Keratinocyte (primary cell): ENCODE results near the gene ACVR1. TPM values are rescaled to one million over a fixed set of nuclear protein-coding genes. Genes with fewer than 3 reads are reported as not detected.

ENCODE experiments used
- DNase-seq: peaks from one replicate; pipeline ENCODE4 v3.0.0-alpha.2; 2011; ENCODE audit warnings: low read depth, missing footprints, low spot score
- FAIRE-seq: peaks from 2 replicates; lab custom pipeline; 2011; peaks lifted over from hg19 to GRCh38; lab: Jason Lieb, UNC
- H2AFZ ChIP-seq: 2 replicates; pipeline ENCODE4 v1.6.0; 2012; ENCODE audit warnings: low read length, control low read depth, inconsistent platforms; ENCODE audit not compliant: control insufficient read depth
- H3K27ac ChIP-seq: 2 replicates; pipeline ENCODE4 v1.5.1; 2011; ENCODE audit warnings: low read length; ENCODE audit not compliant: control insufficient read depth, insufficient read depth
- H3K27me3 ChIP-seq: 3 replicates; pipeline ENCODE4 v1.6.0; 2011; ENCODE audit warnings: low read length; ENCODE audit not compliant: control insufficient read depth, insufficient read depth; ENCODE audit errors: extremely low read depth
- H3K36me3 ChIP-seq, 2 experiments: 2 replicates in 1 of 2; 3 replicates in 1 of 2; pipeline ENCODE4 v1.5.1; 2011; ENCODE audit warnings: low read length in 2 of 2, mild to moderate bottlenecking in 1 of 2; ENCODE audit not compliant: control insufficient read depth in 2 of 2, insufficient read depth in 2 of 2; ENCODE audit errors: extremely low read depth in 1 of 2
- H3K4me1 ChIP-seq: 3 replicates; pipeline ENCODE4 v1.5.1; 2011; ENCODE audit warnings: low read length; ENCODE audit not compliant: control insufficient read depth, insufficient read depth; ENCODE audit errors: extremely low read depth
- H3K4me2 ChIP-seq: 3 replicates; pipeline ENCODE4 v1.6.0; 2011; ENCODE audit warnings: low read depth, low read length; ENCODE audit not compliant: control insufficient read depth, insufficient read depth; ENCODE audit errors: extremely low read depth
- H3K4me3 ChIP-seq, 3 experiments: fragments of 200-600 bp in 1 of 3; sonication (generic) in 1 of 3; 2 replicates in 2 of 3; 3 replicates in 1 of 3; pipeline ENCODE4 v1.5.1; 2011 to 2016; ENCODE audit warnings: low read length in 3 of 3, mild to moderate bottlenecking in 3 of 3, control low read depth in 2 of 3, inconsistent platforms in 1 of 3, low read depth in 1 of 3, mixed read lengths in 1 of 3, mixed run types in 1 of 3, moderate library complexity in 1 of 3; ENCODE audit not compliant: control insufficient read depth in 2 of 3, insufficient read depth in 2 of 3; ENCODE audit errors: extremely low read depth in 1 of 3
- H3K79me2 ChIP-seq: 2 replicates; pipeline ENCODE4 v1.6.0; 2012; ENCODE audit warnings: low read length; ENCODE audit not compliant: control insufficient read depth, insufficient read depth
- H3K9ac ChIP-seq: 3 replicates; pipeline ENCODE4 v1.6.0; 2011; ENCODE audit warnings: low read length; ENCODE audit not compliant: control insufficient read depth, insufficient read depth; ENCODE audit errors: extremely low read depth
- H3K9me1 ChIP-seq: 3 replicates; pipeline ENCODE4 v1.6.0; 2011; ENCODE audit warnings: low read length; ENCODE audit not compliant: control insufficient read depth, insufficient read depth; ENCODE audit errors: extremely low read depth
- H3K9me3 ChIP-seq: 2 replicates; pipeline ENCODE4 v1.5.1; 2012; ENCODE audit warnings: low read depth, low read length; ENCODE audit not compliant: control insufficient read depth
- H4K20me1 ChIP-seq: 3 replicates; pipeline ENCODE4 v1.6.0; 2011; ENCODE audit warnings: low read length; ENCODE audit not compliant: control insufficient read depth, insufficient read depth; ENCODE audit errors: extremely low read depth
- CTCF ChIP-seq, 3 experiments: IDR thresholded peaks in 1 of 3; conservative IDR thresholded peaks in 1 of 3; optimal IDR thresholded peaks in 1 of 3; 2 replicates in 2 of 3; 3 replicates in 1 of 3; pipeline versions ENCODE3 to v1.5.1; 2011; ENCODE audit warnings: low read length in 3 of 3, mild to moderate bottlenecking in 3 of 3, moderate library complexity in 2 of 3, control low read depth in 1 of 3, inconsistent platforms in 1 of 3; ENCODE audit not compliant: insufficient read depth in 2 of 3; ENCODE audit errors: extremely low read depth in 1 of 3
- EZH2 ChIP-seq: IDR thresholded peaks from one replicate; pipeline ENCODE4 v1.6.1; 2012; ENCODE audit warnings: inconsistent platforms, mild to moderate bottlenecking, low read length, moderate library complexity
- dilution Hi-C: fragments of 300-500 bp; cut with MboI; formaldehyde crosslinking; loops from one replicate; pipeline ENCODE4 v1.7.0; 2020; ENCODE audit warnings: low sequenced_read_pairs; ENCODE audit not compliant: extremely low pct_ligation_motif_present
- polyA plus RNA-seq, 5 experiments: library from polyadenylated mRNA; depleted of rRNA in 3 of 5; stranded (reverse) in 3 of 5; stranded (forward) in 1 of 5; unstranded in 1 of 5; fragments of >200 nt; gene quantifications; 1 replicate in 1 of 5; 2 replicates in 3 of 5; 3 replicates in 1 of 5; pipeline versions ENCODE4 v1.2.1 to v1.2.3, GENCODE V29; 2011 to 2012; ENCODE audit warnings: missing spikeins in 2 of 5, low read depth in 1 of 5, low replicate concordance in 1 of 5

The ACVR1 gene
- polyA plus RNA-seq, 1 donor (not counting 4 experiments of a cell fraction or from before 2014, with no cell fraction given): 30.8 TPM

- Histone ChIP-seq H3K36me3 (peaks cover 0 to 3% of the 10 kb centered on the region in 2 experiments), H3K27ac (no peak overlapping the region), H3K9me3 (no peaks in the 10 kb centered on the region), H3K9ac (no peak overlapping the region), H3K9me1 (no peaks in the 10 kb centered on the region), H4K20me1 (no peaks in the 10 kb centered on the region), H3K4me2 (no peak overlapping the region), H3K4me1 (peaks cover 9% of the 10 kb centered on the region), H3K79me2 (peaks cover 7% of the 10 kb centered on the region), H3K4me3 (no peak overlapping the region), H2AFZ (no peak overlapping the region), H3K27me3 (no peaks in the 10 kb centered on the region)
- no peak for DNase-seq
- no peak for FAIRE-seq
- dilution Hi-C loops: no loop called here
- no peak for TF ChIP-seq EZH2
- TF ChIP-seq CTCF (optimal IDR thresholded peaks at IDR 0.05 in 1 of 3, IDR thresholded peaks at IDR 0.05 in 1 of 3, conservative IDR thresholded peaks at IDR 0.05 in 1 of 3; ENCODE audit: extremely low read depth in 1 of 3, insufficient read depth in 2 of 3, low read length in 3 of 3): no peak
These were observed 53.6 kb downstream of the ACVR1 start for GRCh38 chr2:157822533-157822932.

- Histone ChIP-seq H3K4me2 (no peak overlapping the region), H3K9me3 (no peaks in the 10 kb centered on the region), H3K27me3 (no peaks in the 10 kb centered on the region), H3K79me2 (peaks cover 7% of the 10 kb centered on the region), H3K36me3 (peaks cover 0 to 3% of the 10 kb centered on the region in 2 experiments), H3K4me1 (peaks cover 9% of the 10 kb centered on the region), H4K20me1 (no peaks in the 10 kb centered on the region), H3K27ac (no peak overlapping the region), H3K4me3 (no peak overlapping the region), H3K9me1 (no peaks in the 10 kb centered on the region), H2AFZ (no peak overlapping the region), H3K9ac (no peak overlapping the region)
- DNase-seq: no peak
- TF ChIP-seq EZH2: no peak
- no peak for TF ChIP-seq CTCF (optimal IDR thresholded peaks at IDR 0.05 in 1 of 3, IDR thresholded peaks at IDR 0.05 in 1 of 3, conservative IDR thresholded peaks at IDR 0.05 in 1 of 3; ENCODE audit: extremely low read depth in 1 of 3, insufficient read depth in 2 of 3, low read length in 3 of 3)
- no peak for FAIRE-seq
- dilution Hi-C loops: no loop called here
These were observed 54.5 kb downstream of the ACVR1 start for GRCh38 chr2:157821519-157822131.
